H1 (cell line): ENCODE measurements around the gene FBN3. TPM values are rescaled to one million over a fixed set of nuclear protein-coding genes. Genes with fewer than 3 reads are reported as not detected.

ENCODE experiments used
- CTCF ChIA-PET: fragments of 300-600 bp; sonication (Branson Sonifier 250); formaldehyde crosslinking; loops from one replicate; lab custom pipeline; 2021; ENCODE audit not compliant: partially characterized antibody; lab: Charles Lee
- POLR2A ChIA-PET: fragments of 300-600 bp; sonication (Branson Sonifier 250); formaldehyde crosslinking; loops from one replicate; lab custom pipeline; 2021; ENCODE audit warnings: inconsistent platforms; ENCODE audit not compliant: partially characterized antibody; lab: Charles Lee
- DNase-seq, 2 experiments: peaks; one replicate each; pipeline versions ENCODE4 v3.0.0 to v3.0.0-alpha.2; 2010 to 2022; ENCODE audit warnings: low spot score in 2 of 2, low read depth in 1 of 2, mixed read lengths in 1 of 2
- FAIRE-seq: peaks from 2 replicates; lab custom pipeline; 2011; peaks lifted over from hg19 to GRCh38; lab: Jason Lieb, UNC
- H2AFZ ChIP-seq: 2 replicates; pipeline ENCODE4 v1.8.1; 2012; ENCODE audit warnings: low read length, inconsistent platforms
- H2AK5ac ChIP-seq: 2 replicates; pipeline ENCODE4 v1.6.1; 2013; ENCODE audit warnings: low read depth, low read length
- H2BK120ac ChIP-seq: replicated peaks from 2 replicates; pipeline ENCODE3; 2013; ENCODE audit warnings: low read depth, low read length, inconsistent platforms
- H2BK12ac ChIP-seq: 2 replicates; pipeline ENCODE4 v1.6.1; 2013; ENCODE audit warnings: low read depth, low read length
- H2BK15ac ChIP-seq: 2 replicates; pipeline ENCODE4 v1.6.1; 2013; ENCODE audit warnings: low read length
- H2BK20ac ChIP-seq: 2 replicates; pipeline ENCODE4 v1.6.1; 2013; ENCODE audit warnings: low read length
- H2BK5ac ChIP-seq: 2 replicates; pipeline ENCODE4 v1.6.1; 2013; ENCODE audit warnings: low read depth, low read length
- H3K14ac ChIP-seq: 2 replicates; pipeline ENCODE4 v1.6.1; 2013; ENCODE audit warnings: inconsistent platforms; ENCODE audit not compliant: insufficient read length
- H3K18ac ChIP-seq: 2 replicates; pipeline ENCODE4 v1.6.1; 2013; ENCODE audit warnings: low read length; ENCODE audit errors: extremely low read depth
- H3K23ac ChIP-seq: 2 replicates; pipeline ENCODE4 v1.6.1; 2013; ENCODE audit warnings: inconsistent platforms; ENCODE audit not compliant: insufficient read length
- H3K23me2 ChIP-seq: 2 replicates; pipeline ENCODE4 v1.6.1; 2013; ENCODE audit warnings: low read depth, low read length
- H3K27ac ChIP-seq: 2 replicates; pipeline ENCODE4 v1.6.1; 2011; ENCODE audit warnings: low read depth, low read length, inconsistent platforms
- H3K27me3 ChIP-seq, 4 experiments: replicated peaks in 1 of 4; 1 replicate in 1 of 4; 2 replicates in 3 of 4; pipeline versions ENCODE4 v1.6.1 to v1.8.1; 2011 to 2013; ENCODE audit warnings: low read length in 3 of 4, mild to moderate bottlenecking in 3 of 4, inconsistent platforms in 2 of 4, mixed read lengths in 2 of 4, moderate library complexity in 1 of 4; ENCODE audit not compliant: control insufficient read depth in 3 of 4, insufficient read depth in 3 of 4; ENCODE audit errors: extremely low read depth in 1 of 4
- H3K36me3 ChIP-seq, 4 experiments: 2 replicates each; pipeline versions ENCODE4 v1.6.1 to v1.8.1; 2011 to 2013; ENCODE audit warnings: mild to moderate bottlenecking in 4 of 4, low read length in 3 of 4, moderate library complexity in 2 of 4, control low read depth in 1 of 4, inconsistent platforms in 1 of 4; ENCODE audit not compliant: insufficient read depth in 4 of 4, control insufficient read depth in 2 of 4
- H3K4ac ChIP-seq: replicated peaks from 2 replicates; pipeline ENCODE3; 2013; ENCODE audit warnings: low read length, low read depth, mixed read lengths, inconsistent platforms; ENCODE audit not compliant: insufficient read length
- H3K4me1 ChIP-seq, 4 experiments: replicated peaks in 1 of 4; 1 replicate in 1 of 4; 2 replicates in 3 of 4; pipeline versions ENCODE4 v1.6.1 to v1.8.1; 2011 to 2013; ENCODE audit warnings: low read length in 3 of 4, inconsistent platforms in 2 of 4, mixed read lengths in 1 of 4; ENCODE audit not compliant: insufficient read depth in 4 of 4, control insufficient read depth in 3 of 4
- H3K4me2 ChIP-seq, 2 experiments: 2 replicates each; pipeline versions ENCODE4 v1.6.1 to v1.8.1; 2011 to 2013; ENCODE audit warnings: low read depth in 2 of 2, low read length in 2 of 2, control low read depth in 1 of 2, inconsistent platforms in 1 of 2, mild to moderate bottlenecking in 1 of 2; ENCODE audit not compliant: insufficient read depth in 1 of 2
- H3K4me3 ChIP-seq, 4 experiments: fragments of 200-600, 300-600 bp in 1 of 4; sonication (generic), shearing (Covaris generic), sonication (Bioruptor Twin) in 1 of 4; 2 replicates each; pipeline versions ENCODE4 v1.5.1 to v1.8.1; 2011 to 2016; ENCODE audit warnings: low read length in 4 of 4, low read depth in 3 of 4, control low read depth in 2 of 4, inconsistent platforms in 2 of 4, mild to moderate bottlenecking in 2 of 4, mixed read lengths in 1 of 4, moderate library complexity in 1 of 4; ENCODE audit not compliant: insufficient read depth in 2 of 4; ENCODE audit errors: extremely low read depth in 1 of 4
- H3K56ac ChIP-seq: replicated peaks from 2 replicates; pipeline ENCODE3; 2013; ENCODE audit warnings: low read depth, mild to moderate bottlenecking, mixed read lengths, low read length, inconsistent platforms; ENCODE audit not compliant: insufficient read length
- H3K79me1 ChIP-seq: 2 replicates; pipeline ENCODE4 v1.6.1; 2013; ENCODE audit warnings: low read depth, low read length, control low read depth
- H3K79me2 ChIP-seq, 2 experiments: 2 replicates each; pipeline versions ENCODE4 v1.6.1 to v1.8.1; 2012 to 2013; ENCODE audit warnings: low read length in 2 of 2, mild to moderate bottlenecking in 2 of 2, inconsistent platforms in 1 of 2; ENCODE audit not compliant: insufficient read depth in 2 of 2, control insufficient read depth in 1 of 2
- H3K9ac ChIP-seq, 4 experiments: replicated peaks in 1 of 4; 1 replicate in 1 of 4; 2 replicates in 3 of 4; pipeline versions ENCODE4 v1.6.1 to v1.8.1; 2011 to 2013; ENCODE audit warnings: low read depth in 3 of 4, low read length in 3 of 4, control low read depth in 2 of 4, mild to moderate bottlenecking in 2 of 4, moderate library complexity in 2 of 4, inconsistent platforms in 1 of 4; ENCODE audit errors: extremely low read depth in 1 of 4
- H3K9me3 ChIP-seq, 2 experiments: 2 replicates each; pipeline versions ENCODE4 v1.6.1 to v1.8.1; 2012 to 2013; ENCODE audit warnings: mild to moderate bottlenecking in 2 of 2, moderate library complexity in 2 of 2, control low read depth in 1 of 2, inconsistent platforms in 1 of 2, low read depth in 1 of 2, low read length in 1 of 2, mixed read lengths in 1 of 2; ENCODE audit not compliant: insufficient read depth in 2 of 2
- H4K20me1 ChIP-seq, 2 experiments: replicated peaks in 1 of 2; 2 replicates each; pipeline versions ENCODE3 to v1.8.1; 2011 to 2013; ENCODE audit warnings: inconsistent platforms in 2 of 2, low read length in 2 of 2, mild to moderate bottlenecking in 1 of 2; ENCODE audit not compliant: insufficient read depth in 2 of 2, control insufficient read depth in 1 of 2
- H4K5ac ChIP-seq: 2 replicates; pipeline ENCODE4 v1.6.1; 2013; ENCODE audit warnings: low read length, low read depth, mixed read lengths, inconsistent platforms; ENCODE audit not compliant: insufficient read length
- H4K8ac ChIP-seq: 2 replicates; pipeline ENCODE4 v1.8.0; 2013; ENCODE audit warnings: mild to moderate bottlenecking, moderate library complexity, low read length, inconsistent platforms; ENCODE audit not compliant: insufficient read depth; ENCODE audit errors: extremely low read depth
- H4K91ac ChIP-seq: replicated peaks from 2 replicates; pipeline ENCODE3; 2013; ENCODE audit warnings: low read length, mixed read lengths, inconsistent platforms; ENCODE audit not compliant: insufficient read length
- EGR1 ChIP-seq: IDR thresholded peaks from 2 replicates; pipeline ENCODE4 v1.6.1; 2011; ENCODE audit warnings: low read depth, low read length, borderline replicate concordance
- FOSL1 ChIP-seq: IDR thresholded peaks from 2 replicates; pipeline ENCODE4 v1.6.1; 2011; ENCODE audit warnings: mild to moderate bottlenecking, low read depth, low read length, moderate library complexity; ENCODE audit not compliant: insufficient read depth
- GTF2F1 ChIP-seq: IDR thresholded peaks from 2 replicates; pipeline ENCODE4 v1.6.1; 2012; ENCODE audit warnings: low read depth, low read length, improper control_type of control experiment, borderline replicate concordance
- HDAC2 ChIP-seq, 2 experiments: fragments of 300-600 bp in 1 of 2; sonication (generic) in 1 of 2; IDR thresholded peaks; 2 replicates each; pipeline ENCODE4 v1.6.1; 2011 to 2012; ENCODE audit warnings: low read depth in 2 of 2, low read length in 2 of 2, mild to moderate bottlenecking in 2 of 2, moderate library complexity in 2 of 2, borderline replicate concordance in 1 of 2, inconsistent platforms in 1 of 2
- JUN ChIP-seq: IDR thresholded peaks from 2 replicates; pipeline ENCODE4 v1.6.1; 2011; ENCODE audit warnings: low read depth, mild to moderate bottlenecking, improper control_type of control experiment, low read length
- KDM1A ChIP-seq: fragments of 200-600, 300-600 bp; sonication (generic); IDR thresholded peaks from 2 replicates; pipeline ENCODE4 v1.7.1; 2016; ENCODE audit warnings: mild to moderate bottlenecking, low read length, borderline replicate concordance
- NANOG ChIP-seq: IDR thresholded peaks from 2 replicates; pipeline ENCODE4 v1.6.1; 2011; ENCODE audit warnings: low read length, low read depth, mild to moderate bottlenecking, inconsistent platforms; ENCODE audit not compliant: insufficient read depth, poor library complexity, severe bottlenecking
- NRF1 ChIP-seq: IDR thresholded peaks from 2 replicates; pipeline ENCODE4 v1.6.1; 2011; ENCODE audit warnings: mild to moderate bottlenecking, low read depth, low read length, improper control_type of control experiment
- POLR2A ChIP-seq, 2 experiments: IDR thresholded peaks; 1 replicate in 1 of 2; 2 replicates in 1 of 2; pipeline ENCODE4 v1.6.1; 2011; ENCODE audit warnings: low read depth in 2 of 2, low read length in 2 of 2, mild to moderate bottlenecking in 2 of 2; ENCODE audit errors: control extremely low read depth in 1 of 2
- SAP30 ChIP-seq: fragments of 300-600 bp; sonication (generic); IDR thresholded peaks from 2 replicates; pipeline ENCODE4 v1.7.1; 2012; ENCODE audit warnings: low read length, moderate library complexity, mild to moderate bottlenecking, inconsistent platforms; ENCODE audit not compliant: insufficient read depth, insufficient replicate concordance
- SIRT6 ChIP-seq: IDR thresholded peaks from one replicate; pipeline ENCODE4 v1.7.1; 2012; ENCODE audit warnings: low read length, inconsistent platforms
- SIX5 ChIP-seq: IDR thresholded peaks from 2 replicates; pipeline ENCODE4 v1.6.1; 2011; ENCODE audit warnings: mild to moderate bottlenecking, low read depth, low read length
- SP1 ChIP-seq: IDR thresholded peaks from 2 replicates; pipeline ENCODE4 v1.6.1; 2011; ENCODE audit warnings: low read depth, low read length
- SP2 ChIP-seq: IDR thresholded peaks from 2 replicates; pipeline ENCODE4 v1.6.1; 2012; ENCODE audit warnings: mild to moderate bottlenecking, low read length, inconsistent platforms
- SRF ChIP-seq: IDR thresholded peaks from 2 replicates; pipeline ENCODE4 v1.6.1; 2011; ENCODE audit warnings: mild to moderate bottlenecking, low read depth, low read length, moderate library complexity
- TEAD4 ChIP-seq: IDR thresholded peaks from 2 replicates; pipeline ENCODE4 v1.6.1; 2012; ENCODE audit warnings: low read depth, low read length, inconsistent platforms, mixed read lengths
- WGBS, 2 experiments: shearing (Covaris generic) in 1 of 2; methylation state at CpG; one replicate each; pipeline versions ENCODE4 v1.1.6 to v1.1.7; 2013 to 2015; ENCODE audit warnings: low lambda C conversion rate in 2 of 2, mixed read lengths in 2 of 2, inconsistent platforms in 1 of 2, low coverage in 1 of 2, missing lambda C conversion rate in 1 of 2; ENCODE audit not compliant: insufficient replicate concordance in 2 of 2, insufficient coverage in 1 of 2, insufficient read length in 1 of 2; ENCODE audit errors: extremely low coverage in 1 of 2, missing lambda C conversion rate in 1 of 2; 5-methylcytosine and 5-hydroxymethylcytosine counted together
- polyA plus RNA-seq, 7 experiments: library from polyadenylated mRNA; depleted of rRNA in 3 of 7; stranded (reverse) in 5 of 7; unstranded in 2 of 7; fragments of >200 nt in 5 of 7; fragments of 200-250 nt in 2 of 7; gene quantifications; 1 replicate in 5 of 7; 2 replicates in 1 of 7; 4 replicates in 1 of 7; pipeline versions ENCODE4 v1.2.1 to v1.2.3, GENCODE V29; 2011 to 2013; ENCODE audit warnings: missing spikeins in 2 of 7, mixed read lengths in 2 of 7
- total RNA-seq: library from RNA; stranded (reverse); fragmentation: NEBNext Ultra II Directional; extraction: Animal tissue kit (Norgen Biotek cat#: 25700); gene quantifications from 2 replicates; pipeline ENCODE4 v1.2.1, GENCODE V29; 2021

Gene FBN3
- total and polyA plus RNA-seq, 2 of the 8 experiments (the other 6 are each of a cell fraction or from before 2014, with no cell fraction given) = 37.1 to 38.7 TPM

GRCh38 chr19:8038815-8039214 is 110.6 kb downstream of the FBN3 start:
- no peak overlapping the region for H3K9ac ChIP-seq
- TF ChIP-seq SIX5 (no peak), GTF2F1 (no peak), KDM1A (no peak), SP1 (no peak), EGR1 (no peak), SRF (no peak), NRF1 (no peak), JUN (no peak), SAP30 (no peak), NANOG (no peak), POLR2A (IDR thresholded peaks at IDR 0.05; ENCODE audit: control extremely low read depth in 1 of 2, low read depth in 2 of 2, low read length in 2 of 2) (no peak), SP2 (no peak), SIRT6 (no peak), TEAD4 (no peak), FOSL1 (no peak), HDAC2 (IDR thresholded peaks at IDR 0.05; ENCODE audit: borderline replicate concordance in 1 of 2, low read depth in 2 of 2, low read length in 2 of 2) (no peak)

More at GRCh38 chr19:8038815-8039214, 110.6 kb downstream of the FBN3 start:
- no peak overlapping the region for H2BK120ac ChIP-seq
- no peak overlapping the region for H4K8ac ChIP-seq
- no peaks in the 10 kb centered on the region for H4K20me1 ChIP-seq
- no peaks in the 10 kb centered on the region for H3K79me1 ChIP-seq
- H3K27me3 ChIP-seq = no peaks in the 10 kb centered on the region; a peak in 1 of 7 replicates
- no peak overlapping the region for H3K4me2 ChIP-seq
- H2BK20ac ChIP-seq = no peak overlapping the region
- H3K9me3 ChIP-seq = no peaks in the 10 kb centered on the region
- H3K27ac ChIP-seq = no peak overlapping the region
- ChIA-PET CTCF (no interaction called here), POLR2A (interaction anchor here (1.0 to 1.5 kb wide), 2 partner anchors 11 to 22 kb away, joined by 3 to 6 read pairs; no protein-coding TSS in a partner anchor)
- H3K79me2 ChIP-seq = no peaks in the 10 kb centered on the region
- 93% methylated on average over 4 of the region's 6 CpGs; no CpG with 5 or more reads in 1 of the 2 experiments for WGBS, 2 experiments
- H4K5ac ChIP-seq = no peak overlapping the region
- no peaks in the 10 kb centered on the region for H3K23me2 ChIP-seq
- H3K4me3 ChIP-seq = no peak overlapping the region
- no peak overlapping the region for H3K56ac ChIP-seq
- H2AFZ ChIP-seq = no peak overlapping the region
- H2BK12ac ChIP-seq = no peak overlapping the region
- no peak overlapping the region for H3K18ac ChIP-seq
- no peak overlapping the region for H3K4ac ChIP-seq
- no peak for FAIRE-seq
- no peak overlapping the region for H2BK15ac ChIP-seq
- H3K14ac ChIP-seq = no peak overlapping the region
- H4K91ac ChIP-seq = no peak overlapping the region
- no peaks in the 10 kb centered on the region for H3K36me3 ChIP-seq
- H2BK5ac ChIP-seq = no peak overlapping the region
- no peak overlapping the region for H2AK5ac ChIP-seq
- peaks cover 0 to 6% (median 3%) of the 10 kb centered on the region in 4 experiments; a peak in 3 of 7 replicates for H3K4me1 ChIP-seq
- no peak overlapping the region for H3K23ac ChIP-seq
- no peak for DNase-seq
